Neural cell (in vitro differentiated cells): Measurements from ENCODE around the gene ZNF335.

Source experiments
- CTCF ChIP-seq: fragments of 450-650 bp; IDR thresholded peaks from 2 replicates; pipeline ENCODE4 v1.5.1; 2014; ENCODE audit warnings: antibody characterized with exemption, mild to moderate bottlenecking, moderate library complexity; ENCODE audit not compliant: poor library complexity, severe bottlenecking
- EP300 ChIP-seq: fragments of 450-650 bp; conservative IDR thresholded peaks from 2 replicates; pipeline ENCODE4 v1.6.1; 2014; ENCODE audit warnings: antibody characterized with exemption, mild to moderate bottlenecking, moderate library complexity; ENCODE audit not compliant: poor library complexity, severe bottlenecking
- EZH2 ChIP-seq: fragments of 200-600, 300-800 bp; shearing (Covaris generic), sonication (generic); IDR thresholded peaks from 2 replicates; pipeline ENCODE4 v1.6.1; 2014; ENCODE audit warnings: antibody characterized with exemption, low read length, borderline replicate concordance, mild to moderate bottlenecking; ENCODE audit not compliant: insufficient read depth, poor library complexity, severe bottlenecking
- MXI1 ChIP-seq: fragments of 450-650 bp; conservative IDR thresholded peaks from 2 replicates; pipeline ENCODE4 v1.6.1; 2014; ENCODE audit warnings: antibody characterized with exemption, mild to moderate bottlenecking; ENCODE audit not compliant: poor library complexity, severe bottlenecking
- POLR2AphosphoS5 ChIP-seq: IDR thresholded peaks from 2 replicates; pipeline ENCODE4 v1.6.1; 2012
- RAD21 ChIP-seq: fragments of 450-650 bp; conservative IDR thresholded peaks from 2 replicates; pipeline ENCODE4 v1.6.1; 2014; ENCODE audit warnings: antibody characterized with exemption, mild to moderate bottlenecking, moderate library complexity
- SMC3 ChIP-seq: fragments of 450-650 bp; conservative IDR thresholded peaks from 2 replicates; pipeline ENCODE4 v1.6.1; 2014; ENCODE audit warnings: antibody characterized with exemption, mild to moderate bottlenecking, moderate library complexity; ENCODE audit not compliant: poor library complexity
- TAF1 ChIP-seq: IDR thresholded peaks from 2 replicates; pipeline ENCODE4 v1.6.1; 2012; ENCODE audit warnings: low read depth
- TF ChIP-seq, protein P1 (sequence below): IDR thresholded peaks from 2 replicates; pipeline ENCODE4 v1.6.1; 2012; ENCODE audit warnings: borderline replicate concordance

DNA sequence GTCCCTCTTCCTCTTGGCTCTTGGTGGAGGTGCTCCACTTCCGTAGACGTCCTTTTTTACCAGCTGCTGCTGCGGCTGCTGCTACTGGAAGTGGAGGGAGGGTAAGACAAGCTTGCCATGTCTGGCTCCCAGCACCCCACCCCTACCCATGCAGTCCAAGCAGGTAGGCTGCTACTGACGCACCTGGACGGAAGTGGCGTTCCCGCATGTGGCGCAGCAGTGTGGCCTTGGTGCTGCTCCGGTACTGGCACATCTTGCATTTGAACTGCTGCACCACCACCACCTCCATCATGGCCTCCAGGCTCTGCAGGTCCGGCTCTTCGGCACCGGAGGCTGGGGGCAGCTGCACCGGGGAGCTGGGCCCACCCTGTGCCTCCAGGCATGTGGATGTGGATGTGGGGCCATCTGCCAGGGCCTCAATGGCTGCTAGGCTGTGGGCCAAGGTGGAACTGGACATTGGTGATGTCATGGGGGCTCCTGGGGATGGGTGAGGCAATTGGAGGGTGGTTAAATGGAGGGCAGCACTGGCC, 4.4 kb downstream of the ZNF335 start:
- TF ChIP-seq CTCF (no peak), EZH2 (no peak), RAD21 (no peak), POLR2AphosphoS5 (no peak), SMC3 (no peak), TAF1 (no peak), EP300 (no peak), MXI1 (no peak)
- TF ChIP-seq, protein P1, sequence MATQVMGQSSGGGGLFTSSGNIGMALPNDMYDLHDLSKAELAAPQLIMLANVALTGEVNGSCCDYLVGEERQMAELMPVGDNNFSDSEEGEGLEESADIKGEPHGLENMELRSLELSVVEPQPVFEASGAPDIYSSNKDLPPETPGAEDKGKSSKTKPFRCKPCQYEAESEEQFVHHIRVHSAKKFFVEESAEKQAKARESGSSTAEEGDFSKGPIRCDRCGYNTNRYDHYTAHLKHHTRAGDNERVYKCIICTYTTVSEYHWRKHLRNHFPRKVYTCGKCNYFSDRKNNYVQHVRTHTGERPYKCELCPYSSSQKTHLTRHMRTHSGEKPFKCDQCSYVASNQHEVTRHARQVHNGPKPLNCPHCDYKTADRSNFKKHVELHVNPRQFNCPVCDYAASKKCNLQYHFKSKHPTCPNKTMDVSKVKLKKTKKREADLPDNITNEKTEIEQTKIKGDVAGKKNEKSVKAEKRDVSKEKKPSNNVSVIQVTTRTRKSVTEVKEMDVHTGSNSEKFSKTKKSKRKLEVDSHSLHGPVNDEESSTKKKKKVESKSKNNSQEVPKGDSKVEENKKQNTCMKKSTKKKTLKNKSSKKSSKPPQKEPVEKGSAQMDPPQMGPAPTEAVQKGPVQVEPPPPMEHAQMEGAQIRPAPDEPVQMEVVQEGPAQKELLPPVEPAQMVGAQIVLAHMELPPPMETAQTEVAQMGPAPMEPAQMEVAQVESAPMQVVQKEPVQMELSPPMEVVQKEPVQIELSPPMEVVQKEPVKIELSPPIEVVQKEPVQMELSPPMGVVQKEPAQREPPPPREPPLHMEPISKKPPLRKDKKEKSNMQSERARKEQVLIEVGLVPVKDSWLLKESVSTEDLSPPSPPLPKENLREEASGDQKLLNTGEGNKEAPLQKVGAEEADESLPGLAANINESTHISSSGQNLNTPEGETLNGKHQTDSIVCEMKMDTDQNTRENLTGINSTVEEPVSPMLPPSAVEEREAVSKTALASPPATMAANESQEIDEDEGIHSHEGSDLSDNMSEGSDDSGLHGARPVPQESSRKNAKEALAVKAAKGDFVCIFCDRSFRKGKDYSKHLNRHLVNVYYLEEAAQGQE, result no peak
